Hypothalamus (tissue), 51 donors: Measurements from ENCODE around the gene PGK2.
A peak's percentile ranks its signal among the peaks of the same experiment; 100 is the strongest.
"Not testable (repeated sequence)": the region's sequence is repeated elsewhere in the genome, so short reads cannot be mapped to it uniquely, and the experiment has no call there.

Experiments
- DNase-seq, 51 donors: peaks; one replicate each; lab custom pipeline; 2025; lab: John Stamatoyannopoulos, UW

The PGK2 gene

DNA sequence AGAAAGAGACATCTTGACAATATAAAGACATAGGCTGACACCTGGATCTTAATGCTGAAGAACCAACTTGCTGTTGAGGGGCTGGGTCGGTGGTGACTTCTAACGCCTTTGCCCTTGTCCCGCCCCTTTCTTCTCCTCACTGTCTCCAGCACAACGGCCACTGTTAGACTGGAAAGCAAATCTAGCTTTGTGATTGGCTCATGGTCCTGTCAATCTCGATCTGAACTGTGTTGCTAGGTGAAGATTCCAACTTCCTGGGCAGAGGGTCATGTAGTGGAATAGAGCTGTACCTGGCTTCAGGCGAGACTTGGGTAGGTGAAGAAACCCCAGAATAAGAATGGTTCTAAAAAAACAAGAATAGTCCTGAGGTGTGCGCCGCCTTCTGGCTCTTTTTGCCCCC is at the start of gene PGK2:
PGK2 (minus strand) TSS at position 110 of the 400 bp plus-strand sequence; CDS start at position 12, 98 bp downstream.
- DNase-seq, result no peak

DNA sequence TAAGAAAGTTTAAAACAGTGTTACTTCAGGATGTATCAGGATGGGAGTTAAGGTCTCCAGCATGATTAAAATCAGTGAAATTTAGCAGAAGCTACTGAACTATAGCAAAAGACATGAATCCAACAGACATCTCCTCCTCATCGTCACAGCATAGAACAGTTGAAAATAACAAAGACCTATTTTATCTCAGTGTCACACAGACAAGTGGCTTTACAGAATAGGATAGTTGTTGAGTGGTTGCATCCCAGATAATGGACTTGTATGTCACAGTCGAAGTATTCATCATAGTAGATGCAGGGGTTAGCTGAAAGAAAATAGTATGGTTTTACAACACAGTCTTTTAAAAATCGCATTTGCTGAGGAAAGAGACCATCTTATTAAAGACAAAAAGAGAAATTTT is 48.1 kb upstream of the PGK2 start:
- DNase-seq, result no peak

DNA sequence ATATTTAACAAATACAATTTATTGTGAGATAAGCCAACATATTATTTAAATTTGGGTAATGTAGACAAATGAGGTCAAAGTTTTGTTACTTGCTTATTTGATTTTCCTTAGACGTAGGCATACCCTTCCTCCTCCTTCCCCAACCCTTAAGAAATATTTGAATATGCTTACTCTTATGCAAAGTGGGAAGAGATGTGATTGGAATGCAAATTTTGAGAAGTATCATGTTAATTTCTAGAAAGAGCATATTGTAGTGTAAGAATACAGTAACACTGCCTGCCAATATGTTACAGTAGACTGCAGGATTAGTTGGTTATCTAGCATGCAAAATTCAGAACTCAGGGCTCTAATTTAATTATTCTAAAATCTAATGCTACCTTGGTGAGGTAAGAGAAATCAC is 46.3 kb upstream of the PGK2 start:
- DNase-seq, result no peak

DNA sequence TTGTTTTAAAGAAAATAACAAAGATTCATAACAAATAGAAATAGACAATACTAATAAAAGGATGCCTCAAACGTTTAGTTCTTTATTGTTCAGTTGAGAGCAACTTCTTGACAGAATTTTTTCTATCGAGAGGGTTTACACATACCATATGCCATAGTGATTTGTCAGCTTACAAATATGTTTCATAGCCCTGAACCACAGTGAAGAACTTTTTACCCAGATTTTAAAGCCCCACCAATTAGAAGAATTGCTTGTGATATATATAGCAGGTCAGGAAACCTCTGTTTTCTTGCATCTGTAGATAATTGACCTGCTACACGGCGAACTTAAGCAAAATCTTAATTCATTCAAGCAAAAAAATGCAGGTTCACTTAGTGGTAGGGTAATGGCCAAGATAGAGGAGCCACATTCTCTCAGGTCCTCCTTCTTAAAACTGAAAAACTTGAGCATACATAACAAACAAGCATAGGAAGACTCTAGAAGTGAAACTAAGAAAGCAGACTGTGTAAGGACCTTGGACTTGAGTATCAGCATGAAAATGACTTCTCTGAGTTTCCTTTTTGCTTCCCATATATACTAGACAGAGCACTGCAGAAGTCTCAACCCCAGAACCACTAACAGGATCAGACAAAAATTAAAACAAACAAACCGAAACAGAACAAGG is 39.8 kb upstream of the PGK2 start:
- no peak for DNase-seq

DNA sequence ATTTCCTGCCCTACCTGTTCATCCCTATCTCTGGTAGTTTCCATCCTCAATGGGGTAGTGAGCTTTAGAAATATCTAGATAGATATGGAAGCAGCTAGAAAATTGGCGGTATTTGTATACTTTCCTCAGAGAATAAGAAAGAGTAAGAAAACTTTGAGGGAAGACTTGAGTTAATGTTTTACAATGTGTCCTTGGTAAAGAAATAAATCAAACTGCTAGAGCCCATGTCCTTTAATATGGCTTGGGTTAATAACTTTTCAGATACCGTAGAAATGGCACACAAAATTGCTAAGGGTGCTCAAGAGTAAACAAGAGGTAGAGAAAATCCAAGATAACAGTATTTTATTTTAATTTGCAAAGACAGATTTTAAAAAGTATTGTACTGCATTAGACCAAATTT is 28.1 kb upstream of the PGK2 start:
- no peak for DNase-seq

DNA sequence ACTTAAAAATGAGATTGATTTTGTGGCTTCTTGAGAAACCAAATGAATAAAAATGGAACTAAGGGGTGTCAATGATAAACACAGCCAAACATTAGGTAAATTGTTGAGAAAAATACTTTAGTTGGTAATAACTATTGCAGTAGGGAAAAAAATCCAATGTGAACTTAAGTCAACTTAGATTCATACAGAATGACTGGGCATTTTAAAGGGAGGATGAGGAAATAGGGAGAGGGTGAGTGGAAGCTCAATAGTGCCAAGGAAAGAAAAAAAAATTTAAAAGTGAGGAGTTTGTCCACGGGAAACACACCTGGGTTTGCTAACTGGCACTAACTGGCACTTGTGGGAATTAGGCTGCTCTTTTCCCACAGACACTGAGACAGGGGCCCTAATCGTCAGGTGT is 26.2 kb upstream of the PGK2 start:
- no peak for DNase-seq

DNA sequence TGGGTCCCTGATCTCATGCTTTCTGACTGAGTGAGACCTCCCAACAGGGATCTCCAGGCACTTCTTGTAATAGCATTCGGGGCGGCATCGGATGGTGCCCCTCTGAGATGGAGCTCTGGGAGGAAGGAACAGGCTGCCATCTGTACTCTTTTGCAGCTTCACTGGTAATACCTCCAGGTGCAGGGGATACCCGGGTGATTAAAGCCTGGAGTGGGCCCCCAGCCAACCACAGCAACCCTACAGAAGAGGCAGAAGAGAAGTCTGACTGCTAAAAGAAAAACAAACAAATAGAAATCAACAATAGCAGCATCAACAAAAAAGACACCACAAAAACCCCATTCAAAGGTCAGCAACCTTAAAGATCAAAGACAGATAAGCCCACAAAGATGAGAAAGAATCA is 19.1 kb upstream of the PGK2 start:
- DNase-seq, result no peak

DNA sequence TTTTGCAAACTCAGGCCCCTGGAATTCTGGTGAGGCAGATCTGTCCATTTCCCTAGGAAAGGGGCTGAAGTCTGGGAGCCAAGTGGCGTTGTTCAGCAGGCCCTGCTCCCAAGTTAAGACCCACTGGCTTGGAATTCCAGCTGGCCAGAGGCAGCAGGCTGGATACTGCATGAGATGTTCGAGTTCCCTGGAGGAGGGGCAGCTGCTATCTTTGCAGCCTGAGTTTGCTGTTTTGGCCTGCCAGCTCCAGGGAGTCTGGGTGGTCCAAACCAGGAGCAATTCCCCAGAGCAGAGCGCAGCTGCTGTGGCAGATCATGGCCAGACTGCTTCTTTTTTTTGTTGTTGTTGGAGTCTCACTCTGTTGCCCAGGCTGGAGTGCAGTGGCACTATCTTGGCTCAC is 18.2 kb upstream of the PGK2 start:
- no peak for DNase-seq

DNA sequence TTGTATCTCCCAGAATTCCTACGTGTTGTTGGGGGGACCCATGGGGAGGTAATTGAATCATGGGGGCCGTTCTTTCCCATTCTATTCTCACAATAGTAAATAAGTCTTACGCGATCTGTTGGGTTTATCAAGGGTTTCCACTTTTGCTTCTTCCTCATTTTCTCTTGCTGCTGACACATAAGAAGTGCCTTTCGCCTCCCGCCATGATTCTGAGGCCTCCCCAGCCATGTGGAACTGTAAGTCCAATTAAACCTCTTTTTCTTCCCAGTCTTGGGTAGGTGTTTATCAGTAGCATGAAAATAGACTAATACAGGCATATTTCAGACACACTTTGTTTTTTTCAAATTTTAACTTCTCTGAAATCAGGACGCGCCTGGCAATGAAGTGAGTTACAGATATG is 14.4 kb upstream of the PGK2 start:
- no peak for DNase-seq

DNA sequence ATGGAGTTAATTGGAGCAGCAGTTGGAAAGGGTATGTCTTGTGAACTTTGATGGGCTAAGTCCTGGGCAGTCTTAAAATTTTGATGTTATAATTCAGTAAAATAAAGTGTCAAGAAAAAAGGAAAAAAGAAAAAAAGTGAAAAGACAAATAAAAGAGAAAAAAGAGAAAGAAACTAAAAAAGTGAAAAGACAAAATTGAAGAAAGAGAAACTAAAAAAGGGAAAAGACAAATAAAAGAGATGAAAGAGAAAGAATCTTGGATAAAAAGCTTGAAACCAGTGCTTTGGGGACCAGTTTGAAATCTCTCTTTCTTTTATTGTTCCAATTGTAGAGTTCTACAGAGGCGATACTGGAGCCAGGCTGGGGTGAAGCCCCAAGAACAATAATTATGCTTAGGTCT is 12.0 kb upstream of the PGK2 start:
- DNase-seq, result no peak

DNA sequence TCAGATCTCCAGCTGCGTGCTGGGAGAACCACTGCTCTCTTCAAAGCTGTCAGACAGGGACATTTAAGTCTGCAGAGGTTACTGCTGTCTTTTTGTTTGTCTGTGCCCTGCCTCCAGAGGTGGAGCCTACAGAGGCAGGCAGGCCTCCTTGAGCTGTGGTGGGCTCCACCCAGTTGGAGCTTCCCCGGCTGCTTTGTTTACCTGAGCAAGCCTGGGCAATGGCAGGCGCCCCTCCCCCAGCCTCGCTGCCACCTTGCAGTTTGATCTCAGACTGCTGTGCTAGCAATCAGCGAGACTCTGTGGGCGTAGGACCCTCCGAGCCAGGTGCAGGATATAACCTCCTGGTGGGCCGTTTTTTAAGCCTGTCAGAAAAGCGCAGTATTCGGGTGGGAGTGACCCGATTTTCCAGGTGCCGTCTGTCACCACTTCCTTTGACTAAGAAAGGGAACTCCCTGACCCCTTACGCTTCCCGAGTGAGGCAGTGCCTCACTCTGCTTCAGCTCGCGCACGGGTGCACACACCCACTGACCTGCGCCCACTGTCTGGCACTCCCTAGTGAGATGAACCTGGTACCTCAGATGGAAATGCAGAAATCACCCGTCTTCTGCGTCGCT is 9.9 kb upstream of the PGK2 start:
- DNase-seq, result not testable (repeated sequence)

DNA sequence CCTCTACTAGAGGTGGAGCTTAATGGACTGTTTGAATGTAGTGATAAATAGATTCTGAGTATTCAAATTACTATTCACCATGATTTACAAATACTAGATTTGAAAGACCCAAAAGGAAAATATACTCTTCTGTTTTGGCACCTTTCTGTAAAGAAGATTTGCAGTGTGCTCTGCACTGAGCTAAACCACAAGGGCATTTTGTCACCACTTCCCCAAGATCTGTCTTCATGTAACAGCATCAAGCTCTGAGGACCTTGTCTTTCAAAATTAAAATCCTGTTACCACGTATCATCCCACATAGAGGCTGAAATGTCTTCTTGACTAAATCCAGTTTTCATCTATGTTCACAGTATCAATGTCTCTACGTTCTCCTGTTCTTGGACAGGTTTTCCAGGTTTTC is 3.3 kb upstream of the PGK2 start:
- DNase-seq, result no peak

DNA sequence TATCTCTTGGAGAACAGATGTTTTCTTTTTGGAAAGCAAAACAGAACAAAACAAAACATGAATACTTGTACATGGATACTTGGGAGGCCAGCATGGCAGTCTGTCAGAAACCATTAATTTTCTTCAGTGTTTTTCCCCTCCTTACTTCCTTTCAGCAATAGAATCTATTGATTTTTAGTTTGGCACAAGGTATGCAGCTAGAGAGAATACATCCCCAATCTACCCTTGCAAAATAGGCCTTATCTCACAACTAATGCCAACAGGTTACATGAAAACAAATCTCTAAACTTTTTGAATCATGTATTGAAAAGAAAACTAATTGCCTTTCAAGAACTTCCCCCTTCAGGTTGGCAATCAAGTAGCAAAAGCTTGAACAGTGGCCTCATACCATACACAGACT is 2.8 kb downstream of the PGK2 start:
- no peak for DNase-seq

DNA sequence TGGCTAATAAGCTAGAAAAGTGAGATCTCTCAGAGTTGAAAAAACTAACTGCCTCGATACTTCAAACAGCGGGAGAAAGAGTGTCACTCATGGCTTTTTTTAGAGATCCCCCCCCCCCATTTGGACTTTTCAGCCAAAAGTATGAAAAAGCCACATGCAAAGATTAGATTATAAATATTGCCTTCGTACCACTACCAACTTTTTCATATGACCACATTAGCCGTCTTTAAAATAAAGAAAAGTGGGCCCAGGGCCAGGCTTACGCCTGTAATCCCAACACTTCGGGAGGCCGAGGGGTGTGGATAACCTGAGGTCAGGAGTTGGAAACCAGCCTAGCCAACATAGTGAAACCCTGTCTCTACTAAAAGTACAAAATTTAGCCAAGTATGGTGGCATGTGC is 4.4 kb downstream of the PGK2 start:
- DNase-seq, result no peak

DNA sequence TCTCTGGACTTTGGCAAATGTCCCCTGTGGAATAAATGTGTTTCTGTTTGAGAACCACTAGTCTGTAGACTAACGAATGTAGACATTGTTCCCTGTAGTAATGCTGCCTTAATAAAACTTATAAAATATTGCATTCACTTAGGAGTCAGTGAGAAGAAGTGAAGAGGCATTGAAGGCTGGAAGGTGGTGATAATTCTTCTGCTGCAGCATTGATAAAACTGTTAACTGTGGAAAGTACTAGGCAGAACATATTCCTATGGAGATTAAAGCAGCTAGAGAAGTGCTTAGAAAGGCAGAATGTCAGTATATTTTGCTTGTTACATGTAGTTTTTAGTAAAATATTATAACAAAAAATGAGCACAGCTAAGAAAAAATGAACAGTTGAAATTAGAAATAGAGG is 4.8 kb downstream of the PGK2 start:
- no peak for DNase-seq

DNA sequence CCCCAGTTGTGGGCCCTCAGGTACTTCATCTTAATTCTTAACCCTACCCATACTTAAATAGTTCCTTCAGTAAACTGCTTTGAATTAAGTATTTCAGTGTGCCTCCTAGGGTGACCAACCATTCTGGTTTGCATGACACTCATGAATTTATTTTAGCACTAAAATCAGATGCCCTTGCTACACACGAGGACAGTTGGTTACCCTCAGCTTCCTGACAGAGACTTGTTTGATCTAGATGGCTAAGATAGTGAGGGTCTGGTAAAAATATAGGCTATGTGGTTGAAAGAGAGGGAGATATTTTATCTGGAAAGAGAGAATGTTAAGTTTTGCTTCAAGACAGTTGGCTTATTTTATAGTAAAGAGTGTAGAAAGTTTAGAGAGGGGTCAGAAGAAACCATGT is 10.6 kb downstream of the PGK2 start:
- no peak for DNase-seq

DNA sequence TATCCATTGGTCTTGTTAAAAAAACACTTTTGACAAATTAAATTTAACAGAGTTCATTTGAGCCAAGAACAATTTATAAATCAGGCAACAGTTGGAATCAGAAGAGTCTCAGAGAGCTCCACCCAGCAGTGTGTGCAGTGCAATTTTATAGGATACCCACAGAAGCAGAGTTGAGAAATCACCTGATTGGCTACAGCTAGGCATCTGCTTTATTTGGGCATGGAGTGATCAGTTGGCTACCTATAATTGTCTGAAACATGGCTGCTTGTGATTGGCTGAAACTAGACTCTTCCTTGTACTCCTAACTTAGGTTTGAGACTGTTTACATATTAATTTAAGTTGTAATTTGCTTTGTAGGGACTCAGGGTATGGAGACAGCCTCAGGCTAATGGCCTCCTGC is 12.0 kb downstream of the PGK2 start:
- no peak for DNase-seq

DNA sequence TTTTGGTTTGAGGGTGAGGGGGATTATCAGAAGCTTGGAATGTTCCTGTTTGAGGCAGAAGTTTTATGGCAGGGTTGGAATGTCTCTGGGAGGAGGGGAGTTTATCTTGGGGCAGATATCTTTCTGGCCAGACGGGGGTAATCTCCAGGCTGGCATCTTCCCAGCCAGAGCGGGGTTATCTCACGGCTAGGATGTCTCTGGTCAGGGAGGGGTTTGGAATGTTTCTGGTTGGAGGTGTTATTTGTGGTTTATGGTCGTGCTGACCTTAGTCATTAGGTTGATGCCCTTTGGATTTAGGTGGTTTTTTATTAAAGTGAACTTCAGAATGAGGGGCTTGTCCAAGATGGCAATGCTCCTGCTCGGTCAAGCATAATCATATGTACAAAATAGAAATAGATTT is 14.8 kb downstream of the PGK2 start:
- DNase-seq, result no peak

DNA sequence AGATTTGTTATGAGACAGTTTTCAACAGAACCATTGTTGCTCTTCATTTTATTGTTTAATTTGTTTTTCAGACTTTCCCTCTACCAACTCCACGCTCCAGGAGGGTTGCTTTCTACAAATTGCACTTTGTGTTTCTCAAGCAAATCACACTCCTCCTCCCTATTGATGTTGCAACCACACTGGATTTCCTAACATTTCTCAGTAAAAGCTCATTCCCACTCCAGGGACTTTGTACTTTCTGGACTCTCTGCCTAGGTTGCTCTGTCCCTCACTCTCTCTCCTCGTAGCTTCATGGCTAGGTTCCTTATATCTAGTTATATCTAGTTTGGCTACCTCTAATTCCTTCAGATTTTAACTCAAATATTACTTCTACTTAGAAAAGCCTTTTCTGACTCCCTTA is 20.3 kb downstream of the PGK2 start:
- no peak for DNase-seq

DNA sequence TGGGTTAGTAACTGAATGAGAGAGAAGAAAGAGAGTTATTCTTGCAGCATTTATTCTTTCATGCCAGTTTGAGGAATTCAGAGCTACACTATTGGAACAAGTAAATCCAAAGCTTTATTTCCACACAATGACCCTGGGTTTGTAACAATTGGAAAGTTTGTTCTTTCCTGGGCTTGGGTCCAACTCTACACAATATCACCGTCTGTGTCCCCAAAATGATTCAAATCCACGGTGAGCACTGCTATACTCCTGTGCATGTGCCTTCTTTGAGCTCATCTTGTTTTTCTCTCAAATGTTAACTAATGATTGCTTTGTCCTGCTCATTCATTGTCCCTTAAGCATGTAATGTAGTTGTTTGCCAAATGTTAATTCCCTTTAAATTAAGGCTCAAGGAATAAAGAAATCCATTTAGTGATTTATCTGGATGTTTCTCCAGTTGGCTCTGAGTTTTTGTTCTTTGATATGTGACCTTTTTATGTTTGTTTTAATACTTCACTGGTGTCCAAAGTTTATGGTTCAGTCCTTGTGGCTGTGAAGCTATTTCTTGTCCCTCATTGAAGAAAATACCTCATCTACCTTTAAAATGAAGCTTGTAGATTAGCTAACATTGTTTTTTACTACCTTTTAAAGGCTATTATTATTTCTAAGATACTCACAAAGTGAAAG is 22.4 kb downstream of the PGK2 start:
- peak in 1 of 51 donors; percentile 3 for DNase-seq

DNA sequence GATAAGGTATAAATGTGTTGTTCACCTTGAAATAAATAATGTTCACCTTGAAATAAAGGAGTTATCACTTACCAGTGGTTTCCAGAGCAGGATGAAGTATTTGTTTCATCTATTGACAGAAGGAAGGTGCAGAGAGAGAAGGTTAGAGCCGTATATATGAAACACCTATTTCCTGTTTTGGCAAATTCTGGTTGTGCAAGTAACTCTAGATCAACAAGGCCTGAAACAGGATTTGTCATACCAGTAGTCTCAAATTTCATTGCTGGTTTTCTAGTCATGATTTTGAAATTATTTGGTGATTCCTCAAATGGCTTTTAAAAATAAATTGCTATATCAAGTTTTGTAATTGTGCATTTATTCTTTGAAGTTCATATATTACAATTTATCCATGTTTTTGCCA is 42.8 kb downstream of the PGK2 start, which contains the start of gene CRISP3:
CRISP3 (minus strand) TSS at position 130 of the 400 bp plus-strand sequence; CDS start at position 109, 21 bp downstream.
- DNase-seq, result no peak

DNA sequence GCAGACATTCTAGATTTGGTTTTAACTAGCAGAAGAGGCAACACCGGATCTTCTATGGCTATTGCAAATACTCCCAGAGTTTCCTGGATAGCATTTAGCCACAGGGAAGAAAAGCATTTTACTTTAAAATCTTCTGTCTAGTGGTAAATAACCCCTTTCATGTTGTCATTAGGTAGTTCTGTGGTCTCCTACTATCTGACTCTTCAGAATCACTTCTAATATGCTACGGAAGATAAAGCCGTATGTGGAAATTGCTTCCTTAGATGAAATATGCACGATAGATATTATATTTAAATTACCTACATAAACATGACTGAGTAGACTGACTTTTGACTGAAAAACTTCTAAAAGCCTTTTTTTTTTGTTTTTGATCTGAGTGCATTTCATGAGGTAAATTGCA is 43.7 kb downstream of the PGK2 start:
- no peak for DNase-seq
